ACC112 (cell line): ENCODE data around the gene ZNF74.
"Not testable (repeated sequence)": the region's sequence is repeated elsewhere in the genome, so short reads cannot be mapped to it uniquely, and the experiment has no call there.

ENCODE experiments used
- H2AFZ ChIP-seq: fragments of 200-600 bp; sonication (generic); one replicate; pipeline ENCODE4 v1.6.0; 2017; ENCODE audit warnings: antibody characterized with exemption, low read length; ENCODE audit not compliant: unreplicated experiment
- H3K27ac ChIP-seq: fragments of 200-600 bp; sonication (generic); 2 replicates; pipeline ENCODE4 v1.5.1; 2014; ENCODE audit warnings: low read depth, mild to moderate bottlenecking, antibody characterized with exemption, low read length, moderate library complexity
- H3K27me3 ChIP-seq: fragments of 200-600 bp; sonication (generic); 2 replicates; pipeline ENCODE4 v1.6.1; 2014; ENCODE audit warnings: mild to moderate bottlenecking, antibody characterized with exemption, low read length, moderate library complexity, mixed read lengths; ENCODE audit not compliant: insufficient read depth
- H3K36me3 ChIP-seq: fragments of 200-600 bp; sonication (generic); 2 replicates; pipeline ENCODE4 v1.6.1; 2016; ENCODE audit warnings: mild to moderate bottlenecking, antibody characterized with exemption, low read length, moderate library complexity, mixed read lengths; ENCODE audit not compliant: insufficient read depth
- H3K4me1 ChIP-seq: fragments of 200-600 bp; sonication (generic); one replicate; pipeline ENCODE4 v1.6.1; 2016; ENCODE audit warnings: low read length, mixed read lengths; ENCODE audit not compliant: insufficient read depth, unreplicated experiment, control insufficient read depth
- H3K4me3 ChIP-seq: fragments of 200-600 bp; sonication (generic); 2 replicates; pipeline ENCODE4 v1.5.1; 2014; ENCODE audit warnings: mild to moderate bottlenecking, low read depth, low read length
- H3K79me2 ChIP-seq: fragments of 200-600 bp; sonication (generic); one replicate; pipeline ENCODE4 v1.6.0; 2016; ENCODE audit warnings: low read length; ENCODE audit not compliant: control insufficient read depth, unreplicated experiment, insufficient read depth

ZNF74 gene

DNA sequence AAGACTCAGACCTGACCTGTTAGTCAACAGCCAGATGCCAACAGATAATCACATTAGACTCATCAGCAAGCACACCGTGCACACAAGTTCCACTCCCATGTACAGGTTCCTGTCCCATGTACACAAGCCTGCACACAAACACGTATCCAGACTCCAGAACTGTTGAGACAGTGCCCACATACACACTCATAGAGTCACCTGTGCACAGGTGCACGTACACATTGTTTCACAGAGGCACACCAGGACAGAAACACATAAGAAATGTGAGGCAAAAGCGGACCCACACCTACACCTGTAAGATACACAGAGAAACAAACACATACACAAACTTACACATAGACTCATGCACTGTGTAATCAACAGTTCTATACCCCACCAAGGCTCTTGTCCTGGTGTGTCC, 2.7 kb upstream of the ZNF74 start:
- peaks cover 7% of the 10 kb centered on the region for H3K4me1 ChIP-seq
- H3K4me3 ChIP-seq, result no peak overlapping the region
- no peak overlapping the region for H2AFZ ChIP-seq
- no peak overlapping the region for H3K27ac ChIP-seq
- no peaks in the 10 kb centered on the region for H3K27me3 ChIP-seq
- no peaks in the 10 kb centered on the region for H3K79me2 ChIP-seq
- no peaks in the 10 kb centered on the region for H3K36me3 ChIP-seq

DNA sequence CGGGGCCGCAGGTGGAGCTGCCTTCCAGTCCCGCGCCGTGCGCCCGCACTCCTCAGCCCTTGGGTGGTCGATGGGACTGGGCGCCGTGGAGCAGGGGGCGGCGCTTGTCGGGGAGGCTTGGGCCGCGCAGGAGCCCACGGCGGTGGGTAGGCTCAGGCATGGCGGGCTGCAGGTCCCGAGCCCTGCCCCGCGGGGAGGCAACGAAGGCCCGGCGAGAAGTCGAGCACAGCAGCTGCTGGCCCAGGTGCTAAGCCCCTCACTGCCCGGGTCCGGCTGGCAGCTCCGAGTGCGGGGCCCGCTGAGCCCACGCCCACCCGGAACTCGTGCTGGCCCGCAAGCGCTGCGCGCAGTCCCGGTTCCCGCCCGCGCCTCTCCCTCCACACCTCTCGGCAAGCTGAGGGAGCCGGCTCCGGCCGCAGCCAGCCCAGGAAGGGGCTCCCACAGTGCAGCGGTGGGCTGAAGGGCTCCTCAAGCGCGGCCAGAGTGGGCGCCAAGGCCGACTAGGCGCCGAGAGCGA, 1.5 kb upstream of the ZNF74 start:
- not testable (repeated sequence) for H3K4me1 ChIP-seq, H3K79me2 ChIP-seq, H2AFZ ChIP-seq

DNA sequence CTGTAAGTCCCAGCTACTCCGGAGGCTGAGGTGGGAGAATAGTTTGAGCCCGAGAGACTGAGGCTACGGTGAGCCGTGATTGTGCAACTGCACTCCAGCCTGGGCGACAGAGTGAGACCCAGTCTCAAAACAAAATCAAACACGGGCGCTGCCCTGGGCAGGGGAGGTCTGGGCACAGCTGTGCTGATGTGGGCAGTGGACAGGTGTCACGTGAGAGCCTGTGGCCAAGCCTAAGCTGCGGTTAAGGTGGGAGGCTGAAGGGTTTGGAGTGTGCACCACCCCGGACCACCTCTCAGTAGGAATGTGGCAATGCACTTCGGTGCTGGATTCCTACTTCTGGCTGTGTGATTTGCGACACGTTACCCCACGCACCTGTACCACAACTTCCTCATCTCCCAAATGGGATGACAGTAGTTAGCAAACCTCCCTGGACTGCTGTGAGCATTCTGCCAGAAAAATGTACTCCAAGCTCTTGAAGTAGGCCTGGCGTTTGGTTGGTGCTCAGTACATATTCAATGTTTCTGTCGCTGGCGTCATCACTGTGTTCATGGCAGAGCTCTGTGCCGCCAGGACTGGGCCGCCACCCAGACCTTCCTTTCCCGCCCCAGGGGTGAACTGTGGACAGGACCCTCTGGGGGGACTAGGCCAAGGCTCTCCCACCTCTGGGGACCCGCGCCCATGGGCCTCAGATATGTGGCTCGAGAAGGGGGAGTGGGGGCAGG, 807 bp upstream of the ZNF74 start:
- no peaks in the 10 kb centered on the region for H3K79me2 ChIP-seq
- H3K27ac ChIP-seq, result no peak overlapping the region
- H2AFZ ChIP-seq, result peak overlapping the region; percentile 58
- no peaks in the 10 kb centered on the region for H3K27me3 ChIP-seq
- H3K4me1 ChIP-seq, result peaks cover 7% of the 10 kb centered on the region
- H3K36me3 ChIP-seq, result no peaks in the 10 kb centered on the region
- H3K4me3 ChIP-seq, result peak overlapping the region; percentile 92

More for the DNA sequence above, 1.5 kb upstream of the ZNF74 start:
- not testable (repeated sequence) for H3K36me3 ChIP-seq, H3K27me3 ChIP-seq, H3K4me3 ChIP-seq, H3K27ac ChIP-seq

DNA sequence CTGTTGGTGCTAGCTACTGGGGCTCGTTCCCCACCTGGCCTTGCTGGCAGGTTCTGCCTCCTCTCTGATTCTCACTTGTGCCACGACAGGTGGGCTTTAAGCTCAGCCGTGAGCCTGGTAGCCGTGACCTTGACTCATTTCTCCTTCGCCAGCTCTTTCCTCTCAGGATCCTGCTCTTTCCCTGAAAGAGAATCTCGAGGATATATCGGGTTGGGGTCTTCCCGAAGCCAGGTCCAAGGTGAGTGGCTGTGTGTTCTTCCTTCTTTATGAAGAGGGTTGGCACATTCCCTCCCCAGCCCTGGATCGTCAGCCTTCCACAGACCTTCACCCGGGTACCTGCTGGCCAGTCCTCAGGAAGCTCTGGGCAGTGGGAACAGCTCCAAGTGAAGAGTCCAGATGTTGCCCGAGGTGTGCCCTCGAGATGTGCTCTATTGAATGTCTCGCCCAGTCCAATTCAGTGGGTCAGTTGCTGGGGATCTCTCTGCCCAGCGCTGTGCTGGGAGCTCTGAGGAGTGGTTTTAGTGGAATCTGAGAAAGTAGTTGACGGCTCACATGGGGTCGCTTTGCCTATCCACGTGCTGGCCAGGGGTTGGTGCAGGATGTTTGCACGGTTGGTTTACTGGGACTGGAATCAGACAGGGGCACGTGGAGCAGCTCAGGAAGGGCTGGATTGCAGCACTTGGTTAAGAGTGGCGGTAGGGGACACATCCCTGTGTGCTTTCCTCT, 1.4 kb downstream of the ZNF74 start:
- Histone ChIP-seq H3K27me3 (no peaks in the 10 kb centered on the region), H3K4me1 (peaks cover 7% of the 10 kb centered on the region), H2AFZ (no peak overlapping the region), H3K27ac (no peak overlapping the region), H3K4me3 (peak overlapping the region; percentile 92), H3K36me3 (no peaks in the 10 kb centered on the region), H3K79me2 (no peaks in the 10 kb centered on the region)

DNA sequence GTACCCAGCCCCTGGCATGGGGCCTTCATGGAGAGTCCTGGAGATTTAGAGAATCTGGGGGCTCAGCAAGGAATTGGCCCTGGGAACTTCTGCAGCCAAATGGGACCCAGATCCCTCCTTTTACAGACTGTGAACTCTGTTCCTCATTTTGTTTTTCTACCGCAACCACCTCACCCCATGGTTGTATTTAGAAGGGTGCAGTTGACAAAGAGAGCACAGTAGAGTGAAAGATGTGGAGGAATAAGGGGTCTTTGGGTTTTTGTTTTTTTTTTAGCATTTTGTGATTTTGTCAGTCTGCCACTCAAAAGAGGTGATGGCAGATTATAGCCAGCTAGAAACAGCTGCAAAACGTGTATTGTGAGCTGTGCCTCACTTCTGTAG, 1.9 kb downstream of the ZNF74 start:
- Histone ChIP-seq H3K36me3 (no peaks in the 10 kb centered on the region), H3K79me2 (no peaks in the 10 kb centered on the region), H3K27me3 (no peaks in the 10 kb centered on the region), H3K4me3 (no peak overlapping the region), H2AFZ (no peak overlapping the region), H3K27ac (no peak overlapping the region), H3K4me1 (peaks cover 7% of the 10 kb centered on the region)

DNA sequence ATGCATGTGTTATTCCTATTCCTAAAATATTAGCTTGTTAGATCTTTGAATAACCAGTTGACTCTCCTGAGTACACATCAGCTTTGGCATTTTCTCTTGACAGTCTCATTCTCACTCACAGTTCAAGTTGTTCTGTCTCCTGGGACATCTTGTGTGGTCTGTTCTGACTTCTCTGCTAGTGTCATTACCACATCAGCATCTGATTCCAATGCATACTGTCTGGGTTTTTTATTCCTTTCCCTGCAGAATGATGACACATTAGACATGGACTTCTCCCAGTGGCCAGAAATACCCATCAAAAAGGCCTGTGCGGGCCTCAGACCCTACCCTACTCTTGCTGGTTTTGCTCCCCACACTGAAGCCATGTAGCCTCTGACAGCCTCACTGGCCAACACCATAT, 2.7 kb downstream of the ZNF74 start:
- H3K4me3 ChIP-seq, result no peak overlapping the region
- no peaks in the 10 kb centered on the region for H3K36me3 ChIP-seq
- H3K27ac ChIP-seq, result no peak overlapping the region
- no peak overlapping the region for H2AFZ ChIP-seq
- peaks cover 7% of the 10 kb centered on the region for H3K4me1 ChIP-seq
- H3K27me3 ChIP-seq, result no peaks in the 10 kb centered on the region
- H3K79me2 ChIP-seq, result no peaks in the 10 kb centered on the region

DNA sequence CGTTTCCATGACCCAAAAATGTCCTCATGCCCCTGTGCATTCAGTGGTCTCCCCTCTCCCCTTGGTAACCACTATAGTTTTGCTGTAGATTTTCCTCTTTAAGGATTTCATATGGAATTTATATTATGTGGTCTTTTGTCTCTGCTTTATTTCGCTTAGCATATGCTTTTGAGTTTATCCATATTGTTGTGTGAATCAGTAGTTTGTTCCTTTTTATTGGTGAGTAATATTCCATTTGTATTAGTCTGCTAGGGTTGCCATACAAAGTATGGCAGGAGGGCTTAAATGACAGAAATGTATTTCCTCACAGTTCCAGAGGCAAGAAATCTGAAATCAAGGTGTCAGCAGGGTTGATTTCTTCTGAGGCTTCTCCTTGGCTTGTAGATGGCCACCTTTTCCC, 3.5 kb downstream of the ZNF74 start:
- Histone ChIP-seq H3K27ac (no peak overlapping the region), H3K79me2 (no peaks in the 10 kb centered on the region), H3K36me3 (no peaks in the 10 kb centered on the region), H3K4me1 (peaks cover 7% of the 10 kb centered on the region), H3K27me3 (no peaks in the 10 kb centered on the region), H3K4me3 (no peak overlapping the region), H2AFZ (no peak overlapping the region)

DNA sequence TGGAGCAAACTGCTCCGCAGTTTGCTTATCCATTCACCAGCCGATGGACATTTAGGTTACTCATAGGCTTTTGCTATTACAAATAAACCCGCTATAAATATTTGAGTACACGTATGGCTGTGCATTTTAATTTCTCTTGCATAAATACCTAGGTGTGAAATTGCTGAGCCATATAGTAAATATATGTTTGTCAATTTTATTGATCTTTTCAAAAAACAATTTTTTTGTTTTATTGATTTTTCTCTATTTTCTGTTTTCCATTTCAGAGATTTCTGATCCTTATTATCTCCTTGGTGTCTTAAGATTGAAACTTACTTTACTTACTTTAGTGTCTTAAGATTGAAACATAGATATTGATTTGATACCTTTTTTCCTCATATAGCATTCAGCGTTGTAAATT, 4.5 kb downstream of the ZNF74 start:
- Histone ChIP-seq H2AFZ (no peak overlapping the region), H3K4me3 (no peak overlapping the region), H3K27ac (no peak overlapping the region), H3K79me2 (no peaks in the 10 kb centered on the region), H3K36me3 (no peaks in the 10 kb centered on the region), H3K4me1 (peaks cover 6% of the 10 kb centered on the region), H3K27me3 (no peaks in the 10 kb centered on the region)

DNA sequence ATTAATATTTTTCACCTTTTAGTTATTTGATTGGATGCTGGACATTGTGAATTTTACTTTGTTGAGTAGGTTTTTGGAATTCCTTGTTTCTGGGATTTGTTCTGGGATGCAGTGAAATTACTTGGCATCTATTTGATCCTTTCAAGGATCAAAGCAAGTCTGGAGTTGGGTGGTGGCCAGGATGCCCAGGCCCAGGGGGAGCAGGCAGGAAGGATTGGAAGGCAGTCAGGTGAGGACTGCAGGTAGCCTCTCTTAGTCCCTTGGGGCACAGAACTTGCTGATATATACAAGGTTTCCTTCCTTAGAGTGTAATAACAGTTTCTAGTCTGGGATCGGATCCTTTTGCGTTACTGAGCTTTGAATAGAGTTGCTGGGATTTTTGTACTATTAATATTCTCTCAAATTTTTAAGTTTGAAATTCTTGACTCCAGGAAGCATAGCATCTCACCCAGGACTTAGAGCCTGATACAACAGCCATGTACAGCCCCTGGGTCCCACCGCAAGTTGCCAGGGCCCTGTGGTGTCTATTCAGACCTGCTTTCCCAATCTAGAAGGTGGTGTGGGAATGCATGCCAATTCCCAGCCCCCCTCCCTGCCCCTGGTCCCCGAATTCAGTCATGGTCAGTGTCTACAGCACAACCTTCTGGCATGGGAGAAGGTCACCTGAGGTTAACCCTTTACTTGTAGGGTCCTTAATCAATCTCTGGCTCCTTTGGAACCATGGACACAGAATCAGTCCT, 6.1 kb downstream of the ZNF74 start:
- Histone ChIP-seq H3K27ac (no peak overlapping the region), H3K4me3 (no peak overlapping the region), H3K4me1 (peaks cover 3% of the 10 kb centered on the region), H2AFZ (no peak overlapping the region), H3K27me3 (no peaks in the 10 kb centered on the region), H3K36me3 (no peaks in the 10 kb centered on the region), H3K79me2 (no peaks in the 10 kb centered on the region)

DNA sequence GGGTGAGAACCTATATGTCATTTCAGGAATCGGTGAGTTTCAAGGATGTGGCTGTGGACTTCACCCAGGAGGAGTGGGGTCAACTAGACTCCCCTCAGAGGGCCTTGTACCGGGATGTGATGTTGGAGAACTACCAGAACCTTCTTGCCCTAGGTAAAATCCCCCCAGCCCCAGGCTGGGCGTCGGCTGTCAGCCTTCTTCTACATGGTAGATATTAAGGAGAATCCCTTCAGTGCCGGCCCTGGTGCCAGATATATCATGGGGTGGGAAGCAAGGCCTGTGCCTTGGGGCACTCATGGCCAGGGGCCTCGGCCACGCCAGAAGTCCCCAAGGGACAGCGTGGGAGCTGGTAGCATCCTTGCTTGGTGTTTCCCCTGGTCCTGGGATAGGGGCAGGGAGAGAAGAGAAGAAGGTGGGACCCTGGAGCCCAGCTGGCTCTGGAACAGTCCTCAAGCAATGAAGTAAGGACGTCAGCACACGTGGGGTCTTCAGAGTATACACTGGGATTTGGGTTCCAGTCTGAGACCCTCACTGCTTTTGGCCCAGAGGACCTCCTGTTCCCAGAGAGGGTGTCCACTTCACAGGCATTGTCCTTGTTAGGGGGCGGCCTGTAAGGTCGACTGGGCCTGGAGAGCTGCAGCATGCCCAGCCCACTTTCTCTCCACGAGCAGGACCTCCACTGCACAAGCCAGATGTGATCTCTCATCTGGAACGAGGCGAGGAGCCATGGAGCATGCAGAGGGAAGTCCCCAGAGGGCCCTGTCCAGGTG, 6.8 kb downstream of the ZNF74 start:
- H3K27ac ChIP-seq, result no peak overlapping the region
- H3K36me3 ChIP-seq, result no peaks in the 10 kb centered on the region
- no peaks in the 10 kb centered on the region for H3K79me2 ChIP-seq
- no peaks in the 10 kb centered on the region for H3K4me1 ChIP-seq
- H3K27me3 ChIP-seq, result no peaks in the 10 kb centered on the region
- H2AFZ ChIP-seq, result no peak overlapping the region
- no peak overlapping the region for H3K4me3 ChIP-seq
